Endothelial cell of hepatic sinusoid (primary cell): Measurements from ENCODE around the gene PMAIP1.

Source experiments
- in situ Hi-C: cut with HindIII; loops from 2 replicates; pipeline ENCODE4 v1.10.0; 2017; ENCODE audit warnings: low sequenced_read_pairs

The PMAIP1 gene

DNA sequence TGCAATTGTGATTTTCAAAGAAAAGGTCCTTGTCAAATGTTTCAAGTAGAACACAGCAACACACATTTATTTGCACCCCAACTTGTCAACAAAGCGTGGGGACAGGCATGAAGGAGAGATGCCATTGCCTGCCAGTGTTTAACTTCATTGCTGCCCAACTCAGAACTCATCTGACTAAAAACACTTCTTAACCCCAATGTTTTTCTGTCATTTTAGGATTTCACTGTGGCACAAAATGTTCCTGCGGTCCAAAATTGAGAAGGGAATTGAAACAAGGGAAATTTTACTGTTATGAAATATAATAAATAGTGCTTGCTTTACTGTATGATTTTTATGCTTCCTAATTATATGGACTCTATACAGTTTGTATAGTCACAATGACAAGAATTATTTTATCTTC lies 45.7 kb downstream of the PMAIP1 start:
- in situ Hi-C loops: no loop called here

DNA sequence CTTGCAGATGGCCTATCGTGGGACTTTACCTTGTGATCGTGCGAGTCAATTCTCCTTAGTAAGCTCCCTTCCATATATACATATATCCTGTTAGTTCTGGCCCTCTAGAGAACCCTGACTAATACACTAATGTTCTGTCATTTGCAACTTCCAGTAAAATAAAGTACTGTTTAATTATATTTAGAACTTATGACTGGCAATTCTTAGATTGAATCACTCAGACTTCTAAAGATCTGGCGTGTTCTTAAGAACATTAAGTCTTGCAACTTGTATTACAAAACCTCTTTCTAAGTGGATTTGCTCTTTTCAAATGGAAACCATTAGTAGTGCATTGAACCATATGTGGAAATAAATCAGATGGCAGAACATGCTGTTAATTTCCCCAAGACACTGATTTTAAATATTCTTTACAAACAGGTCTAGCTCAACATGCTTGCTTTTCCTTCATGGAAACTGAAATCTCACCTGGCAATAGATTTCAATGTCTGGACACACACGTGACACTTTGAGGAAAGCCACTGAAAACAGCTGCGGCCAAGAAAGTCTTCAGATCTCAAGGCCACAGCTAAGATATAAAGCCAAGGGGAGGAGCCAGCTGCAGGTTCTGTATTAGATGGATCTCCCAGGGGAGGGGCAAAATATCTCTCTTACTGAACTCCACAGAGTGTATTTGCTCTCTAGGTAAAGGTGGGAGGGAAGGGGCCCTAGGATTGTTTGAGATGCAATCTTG lies 50.6 kb downstream of the PMAIP1 start:
- in situ Hi-C loops: no loop called here

DNA sequence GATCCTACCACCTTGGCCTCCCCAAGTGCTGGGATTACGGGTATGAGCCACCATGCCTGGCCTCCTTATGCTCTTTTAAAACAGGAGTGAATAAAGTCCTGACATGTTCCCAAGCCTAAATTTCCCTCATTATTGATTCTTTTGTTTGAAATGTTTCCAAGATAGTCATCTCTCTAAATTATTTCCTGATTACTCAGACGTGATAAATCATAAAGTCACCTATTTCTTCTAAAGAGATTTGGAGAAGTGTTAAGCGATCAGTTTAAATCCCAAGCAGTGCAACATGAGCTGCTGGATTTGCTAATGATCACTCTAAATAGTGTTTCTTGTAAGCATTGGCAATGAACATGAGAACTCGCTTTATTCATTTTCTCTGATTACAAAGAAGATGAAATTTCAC lies 51.8 kb downstream of the PMAIP1 start:
- in situ Hi-C loops: no loop called here

DNA sequence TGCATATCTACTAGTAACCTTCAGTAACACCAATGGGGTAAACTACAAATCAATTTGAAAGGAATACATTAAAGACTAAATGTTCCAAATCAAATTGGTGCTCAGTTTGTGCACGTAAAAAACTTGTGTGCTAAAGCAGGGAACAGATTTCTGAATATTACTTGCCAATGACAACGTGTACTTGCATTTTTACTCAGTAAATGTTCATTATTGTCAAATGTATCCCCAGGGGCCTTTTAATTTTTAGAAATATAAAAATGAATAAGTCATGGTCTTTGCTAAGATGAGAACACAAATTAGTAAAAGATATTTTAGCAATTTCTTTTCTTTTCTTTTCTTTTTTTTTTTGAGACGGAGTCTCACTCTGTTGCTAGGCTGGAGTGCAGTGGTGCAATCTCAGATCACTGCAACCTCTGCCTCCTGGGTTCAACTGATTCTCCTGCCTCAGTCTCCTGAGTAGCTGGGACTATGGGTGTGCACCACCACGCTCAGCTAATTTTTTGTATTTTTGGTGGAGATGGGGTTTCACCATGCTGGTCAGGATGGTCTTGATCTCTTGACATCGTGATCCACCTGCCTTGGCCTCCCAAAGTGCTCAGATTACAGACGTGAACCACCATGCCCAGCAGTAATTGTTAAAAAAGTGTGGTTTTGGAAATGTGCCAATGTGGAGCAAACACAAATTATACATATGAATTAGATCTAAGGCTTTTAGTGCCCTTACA lies 52.6 kb downstream of the PMAIP1 start:
- in situ Hi-C loops: no loop called here
